Renal cortex interstitium (tissue), 11 donors: ENCODE data around the gene TAS1R3. TPM values are rescaled to one million over a fixed set of nuclear protein-coding genes. Genes with fewer than 3 reads are reported as not detected.

ENCODE experiments used
- DNase-seq, 11 donors: peaks; one replicate each; pipeline ENCODE4 v3.0.0-alpha.2; 2013; ENCODE audit warnings: low read depth in 9 of 11, low spot score in 4 of 11; ENCODE audit errors: extremely low read depth in 1 of 11
- polyA plus RNA-seq, 3 donors: library from polyadenylated mRNA; unstranded; fragments of 120-200 nt; gene quantifications; one replicate each; pipeline ENCODE4 v1.2.1, GENCODE V29; 2013; ENCODE audit not compliant: insufficient read length in 3 of 3

The TAS1R3 gene
- polyA plus RNA-seq, 3 donors = 0.31 to 0.52 (median 0.47) TPM

- no peak for DNase-seq
Observed at GRCh38 chr1:1373815-1374588, 42.9 kb downstream of the TAS1R3 start.

DNA sequence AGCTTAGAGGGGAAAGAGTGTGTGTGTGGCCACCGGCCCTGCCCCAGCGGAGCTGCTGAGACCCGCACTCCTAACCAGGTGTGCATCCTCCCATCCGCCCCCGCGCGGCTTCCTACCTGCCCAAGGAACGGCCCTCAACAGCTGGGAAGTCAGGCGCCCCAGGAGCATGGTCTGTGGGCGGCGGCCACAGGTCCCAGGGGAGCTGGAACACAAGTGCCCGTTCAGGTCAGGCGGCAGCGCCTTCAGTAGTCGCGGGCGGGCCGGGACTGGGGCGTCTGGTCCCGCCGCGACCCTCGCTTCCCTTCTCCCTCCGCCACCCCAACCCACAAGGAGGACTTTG is 43.5 kb downstream of the TAS1R3 start:
- no peak for DNase-seq

GRCh38 chr1:1374929-1375662 is 44.0 kb downstream of the TAS1R3 start, which contains the start of gene AURKAIP1:
Gene AURKAIP1, minus strand, starts transcription at chr1:1375207. Its CDS starts 451 bp downstream, at chr1:1374756.
- DNase-seq = peak; percentile 98 to 100 (median 100)

- no peak for DNase-seq
Observed at GRCh38 chr1:1376551-1377226, 45.6 kb downstream of the TAS1R3 start.

GRCh38 chr1:1377540-1378205 is 46.6 kb downstream of the TAS1R3 start:
- no peak for DNase-seq

DNA sequence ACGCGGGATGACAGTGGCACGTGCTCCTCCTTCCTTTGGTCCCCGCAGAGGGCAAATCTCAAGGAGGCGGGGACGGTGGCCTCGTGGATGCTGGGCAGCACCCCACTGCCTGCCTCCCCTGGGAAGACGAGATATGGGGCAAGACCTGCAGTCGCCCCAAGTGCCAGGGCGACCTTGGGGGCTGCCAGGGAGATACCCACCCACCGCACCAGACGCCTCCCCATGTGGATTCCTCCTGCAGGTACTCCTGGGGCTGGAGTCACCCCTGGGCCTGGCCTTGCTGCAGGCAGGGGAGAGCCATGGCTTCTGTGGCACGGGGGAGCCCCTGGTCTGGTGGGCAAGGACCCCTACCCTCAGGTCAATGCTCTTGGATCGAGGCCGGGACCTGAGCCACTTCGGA is 49.8 kb downstream of the TAS1R3 start:
- DNase-seq = no peak

GRCh38 chr1:1381294-1381693 is 50.2 kb downstream of the TAS1R3 start:
- no peak for DNase-seq

Other genes with a start within 250 kb of the TAS1R3 start
- gene C1orf159, start 215.2 kb upstream of the TAS1R3 start, polyA plus RNA-seq = 10 to 100 TPM in 2 of 3 donors, 1 to 10 TPM in 1; 6.4 to 20.1 (median 14.1) TPM
- gene TTLL10, start 157.4 kb upstream of the TAS1R3 start, polyA plus RNA-seq = under 1 TPM; 0.30 to 0.88 (median 0.50) TPM
- gene TNFRSF18, start 124.7 kb upstream of the TAS1R3 start, polyA plus RNA-seq = under 1 TPM; 0.20 to 0.80 (median 0.43) TPM
- 1 to 10 TPM; 1.1 to 3.0 (median 2.4) TPM for gene TNFRSF4, start 117.1 kb upstream of the TAS1R3 start, polyA plus RNA-seq
- gene SDF4, start 99.3 kb upstream of the TAS1R3 start, polyA plus RNA-seq = 100 to 1,000 TPM; 106 to 141 (median 132) TPM
- gene B3GALT6, start 99.0 kb upstream of the TAS1R3 start, polyA plus RNA-seq = 10 to 100 TPM; 20.9 to 22.5 (median 21.3) TPM
- 10 to 100 TPM in 2 of 3 donors, 1 to 10 TPM in 1; 7.5 to 17.4 (median 12.2) TPM for gene C1QTNF12, start 84.6 kb upstream of the TAS1R3 start, polyA plus RNA-seq
- 10 to 100 TPM; 44.5 to 58.5 (median 53.4) TPM for gene UBE2J2, start 57.4 kb upstream of the TAS1R3 start, polyA plus RNA-seq
- gene SCNN1D, start 50.8 kb upstream of the TAS1R3 start, polyA plus RNA-seq = 10 to 100 TPM in 1 of 3 donors, 1 to 10 TPM in 2; 3.9 to 10.5 (median 5.8) TPM
- 10 to 100 TPM; 22.4 to 39.1 (median 38.3) TPM for gene ACAP3, start 23.4 kb upstream of the TAS1R3 start, polyA plus RNA-seq
- 10 to 100 TPM in 2 of 3 donors, 1 to 10 TPM in 1; 4.5 to 10.4 (median 10.0) TPM for gene PUSL1, start 22.7 kb upstream of the TAS1R3 start, polyA plus RNA-seq
- gene INTS11, start 6.6 kb upstream of the TAS1R3 start, polyA plus RNA-seq = 100 to 1,000 TPM; 107 to 159 (median 117) TPM
- 10 to 100 TPM; 10.0 to 18.0 (median 16.0) TPM for gene CPTP, start 6.5 kb upstream of the TAS1R3 start, polyA plus RNA-seq
- gene DVL1, start 18.1 kb downstream of the TAS1R3 start, polyA plus RNA-seq = 10 to 100 TPM; 23.6 to 45.9 (median 42.6) TPM
- gene MXRA8, start 27.3 kb downstream of the TAS1R3 start, polyA plus RNA-seq = 100 to 1,000 TPM; 145 to 202 (median 196) TPM
- 10 to 100 TPM; 52.0 to 89.3 (median 86.3) TPM for gene AURKAIP1, start 43.9 kb downstream of the TAS1R3 start, polyA plus RNA-seq
- gene CCNL2, start 68.1 kb downstream of the TAS1R3 start, polyA plus RNA-seq = 100 to 1,000 TPM; 241 to 386 (median 255) TPM
- gene MRPL20, start 76.0 kb downstream of the TAS1R3 start, polyA plus RNA-seq = 100 to 1,000 TPM; 115 to 120 (median 120) TPM
- gene ANKRD65, start 90.0 kb downstream of the TAS1R3 start, polyA plus RNA-seq = 10 to 100 TPM in 2 of 3 donors, 1 to 10 TPM in 1; 8.3 to 14.7 (median 10.6) TPM
- gene VWA1, start 104.4 kb downstream of the TAS1R3 start, polyA plus RNA-seq = 10 to 100 TPM; 31.6 to 74.6 (median 62.4) TPM
- gene ATAD3C, start 118.4 kb downstream of the TAS1R3 start, polyA plus RNA-seq = 1 to 10 TPM; 2.2 to 5.5 (median 2.9) TPM
- 10 to 100 TPM; 11.6 to 28.5 (median 15.1) TPM for gene ATAD3B, start 140.5 kb downstream of the TAS1R3 start, polyA plus RNA-seq
- 10 to 100 TPM; 15.4 to 29.0 (median 25.9) TPM for gene ATAD3A, start 180.9 kb downstream of the TAS1R3 start, polyA plus RNA-seq
- gene TMEM240, start 209.3 kb downstream of the TAS1R3 start, polyA plus RNA-seq = 10 to 100 TPM in 1 of 3 donors, 1 to 10 TPM in 2; 4.0 to 12.1 (median 6.6) TPM
- 10 to 100 TPM; 79.9 to 85.8 (median 80.6) TPM for gene SSU72, start 243.6 kb downstream of the TAS1R3 start, polyA plus RNA-seq